ENCODE results near the gene MAT2B.

- TF ChIP-seq CTCF (IDR thresholded peaks at IDR 0.05) (no peak), POLR2A (IDR thresholded peaks at IDR 0.05) (no peak)
These were observed 42.4 kb upstream of the MAT2B start for GRCh38 chr5:163463063-163463435.
